Measurements from ENCODE around the gene INPP5J.

Gene INPP5J

GRCh38 chr22:31124811-31125465 is 2.2 kb downstream of the INPP5J start:
- no peak for DNase-seq (ENCODE audit: low read depth in 4 of 4, low spot score in 1 of 4)

- DNase-seq (ENCODE audit: low read depth in 4 of 4, low spot score in 1 of 4): no peak
Measured at GRCh38 chr22:31125521-31126117, 2.9 kb downstream of the INPP5J start.

GRCh38 chr22:31126128-31126868 is 3.5 kb downstream of the INPP5J start:
- DNase-seq (ENCODE audit: low read depth in 4 of 4, low spot score in 1 of 4): no peak

- no peak for DNase-seq (ENCODE audit: low read depth in 4 of 4, low spot score in 1 of 4)
Measured at GRCh38 chr22:31126869-31127175, 4.1 kb downstream of the INPP5J start.

GRCh38 chr22:31127181-31127772 is 4.5 kb downstream of the INPP5J start:
- no peak for DNase-seq (ENCODE audit: low read depth in 4 of 4, low spot score in 1 of 4)

GRCh38 chr22:31128156-31128555 is 5.4 kb downstream of the INPP5J start:
- no peak for DNase-seq (ENCODE audit: low read depth in 4 of 4, low spot score in 1 of 4)

GRCh38 chr22:31130873-31131272 is 8.1 kb downstream of the INPP5J start:
- no peak for DNase-seq (ENCODE audit: low read depth in 4 of 4, low spot score in 1 of 4)

GRCh38 chr22:31133911-31134310 is 11.1 kb downstream of the INPP5J start:
- no peak for DNase-seq (ENCODE audit: low read depth in 4 of 4, low spot score in 1 of 4)

GRCh38 chr22:31134688-31135087 is 11.9 kb downstream of the INPP5J start:
- no peak for DNase-seq (ENCODE audit: low read depth in 4 of 4, low spot score in 1 of 4)

GRCh38 chr22:31135706-31136105 is 12.9 kb downstream of the INPP5J start:
- no peak for DNase-seq (ENCODE audit: low read depth in 4 of 4, low spot score in 1 of 4)

- no peak for DNase-seq (ENCODE audit: low read depth in 4 of 4, low spot score in 1 of 4)
Measured at GRCh38 chr22:31136155-31136554, 13.4 kb downstream of the INPP5J start.

- DNase-seq (ENCODE audit: low read depth in 4 of 4, low spot score in 1 of 4): no peak
Measured at GRCh38 chr22:31136711-31137110, 13.9 kb downstream of the INPP5J start.

- no peak for DNase-seq (ENCODE audit: low read depth in 4 of 4, low spot score in 1 of 4)
Measured at GRCh38 chr22:31137721-31138120, 15.0 kb downstream of the INPP5J start.

- no peak for DNase-seq (ENCODE audit: low read depth in 4 of 4, low spot score in 1 of 4)
Measured at GRCh38 chr22:31138126-31138525, 15.4 kb downstream of the INPP5J start.

- no peak for DNase-seq (ENCODE audit: low read depth in 4 of 4, low spot score in 1 of 4)
Measured at GRCh38 chr22:31139066-31139465, 16.3 kb downstream of the INPP5J start.

GRCh38 chr22:31139866-31140716 is 17.3 kb downstream of the INPP5J start, which contains the start of gene PLA2G3:
Gene PLA2G3, minus strand, starts transcription at chr22:31140508. Its CDS starts 154 bp downstream, at chr22:31140354.
- DNase-seq (ENCODE audit: low read depth in 4 of 4, low spot score in 1 of 4): no peak

GRCh38 chr22:31140746-31141145 is 18.0 kb downstream of the INPP5J start:
- no peak for DNase-seq (ENCODE audit: low read depth in 4 of 4, low spot score in 1 of 4)

- no peak for DNase-seq (ENCODE audit: low read depth in 4 of 4, low spot score in 1 of 4)
Measured at GRCh38 chr22:31141551-31141950, 18.8 kb downstream of the INPP5J start.

- no peak for DNase-seq (ENCODE audit: low read depth in 4 of 4, low spot score in 1 of 4)
Measured at GRCh38 chr22:31142285-31142684, 19.5 kb downstream of the INPP5J start.

GRCh38 chr22:31143038-31143437 is 20.3 kb downstream of the INPP5J start:
- DNase-seq (ENCODE audit: low read depth in 4 of 4, low spot score in 1 of 4): no peak

- DNase-seq (ENCODE audit: low read depth in 4 of 4, low spot score in 1 of 4): no peak
Measured at GRCh38 chr22:31143537-31143936, 20.8 kb downstream of the INPP5J start.
